ENCODE results near the gene CREBL2. TPM values are rescaled to one million over a fixed set of nuclear protein-coding genes. Genes with fewer than 3 reads are reported as not detected.

Gene CREBL2
- 10 to 100 TPM; 31.0 to 45.6 (median 41.2) TPM for total RNA-seq

GRCh38 chr12:12611512-12612306 lies at the start of gene CREBL2:
CREBL2 (plus strand) TSS chr12:12611876; CDS start chr12:12612173, 297 bp downstream.
- Histone ChIP-seq H3K9me3 (no peaks in the 10 kb centered on the region), H3K36me3 (no peaks in the 10 kb centered on the region), H3K27me3 (no peaks in the 10 kb centered on the region), H3K4me1 (peaks cover 39% of the 10 kb centered on the region), H3K4me3 (peak within 1 kb of the TSS; percentile 64), H3K27ac (peak within 1 kb of the TSS; percentile 90)
- TF ChIP-seq CTCF (IDR thresholded peaks at IDR 0.05) (no peak), POLR2AphosphoS5 (IDR thresholded peaks at IDR 0.05) (peak in 2 of 3 donors; percentile 79 to 99), POLR2A (IDR thresholded peaks at IDR 0.05) (peak in 1 of 2 donors; percentile 71), EP300 (IDR thresholded peaks at IDR 0.05) (peak; percentile 12)
- DNase-seq (ENCODE audit: low spot score in 2 of 2) = peak; percentile 95 to 97
- under 1% methylated on average over 19 of the region's 51 CpGs for WGBS

- H3K36me3 ChIP-seq = no peaks in the 10 kb centered on the region
- peak overlapping the region; percentile 99 for H3K27ac ChIP-seq
- H3K27me3 ChIP-seq = no peaks in the 10 kb centered on the region
- TF ChIP-seq POLR2A (IDR thresholded peaks at IDR 0.05) (no peak), EP300 (IDR thresholded peaks at IDR 0.05) (no peak), POLR2AphosphoS5 (IDR thresholded peaks at IDR 0.05) (no peak), CTCF (IDR thresholded peaks at IDR 0.05) (no peak)
- no peaks in the 10 kb centered on the region for H3K9me3 ChIP-seq
- peak in 1 of 2 donors; percentile 73 for DNase-seq (ENCODE audit: low spot score in 2 of 2)
- WGBS = under 1% methylated on average over 26 of the region's 45 CpGs
- H3K4me1 ChIP-seq = peaks cover 40% of the 10 kb centered on the region
- H3K4me3 ChIP-seq = peak overlapping the region; percentile 77
Measured at GRCh38 chr12:12562016-12562483, 49.6 kb upstream of the CREBL2 start.

- no peak for TF ChIP-seq EP300 (IDR thresholded peaks at IDR 0.05)
- peak in 1 of 2 donors; percentile 10 for TF ChIP-seq CTCF (IDR thresholded peaks at IDR 0.05)
- peak in 1 of 2 donors; percentile 84 for TF ChIP-seq POLR2A (IDR thresholded peaks at IDR 0.05)
- no peak for TF ChIP-seq POLR2AphosphoS5 (IDR thresholded peaks at IDR 0.05)
- Histone ChIP-seq H3K27ac (peak within 1 kb of the TSS; percentile 99), H3K4me1 (peaks cover 42% of the 10 kb centered on the region), H3K27me3 (no peaks in the 10 kb centered on the region), H3K9me3 (no peaks in the 10 kb centered on the region), H3K4me3 (peak within 1 kb of the TSS; percentile 77), H3K36me3 (no peaks in the 10 kb centered on the region)
- under 1% methylated on average over 53 of the region's 59 CpGs for WGBS
- DNase-seq (ENCODE audit: low spot score in 2 of 2) = peak; percentile 92
Measured at GRCh38 chr12:12562585-12563261, 49.0 kb upstream of the CREBL2 start, which contains the start of gene DUSP16. DUSP16 (minus strand) TSS chr12:12562863; CDS start chr12:12521098, 41,765 bp downstream.

GRCh38 chr12:12563290-12563928 lies 48.3 kb upstream of the CREBL2 start:
- WGBS = 44% methylated on average over 11 of the region's 11 CpGs
- H3K36me3 ChIP-seq = no peaks in the 10 kb centered on the region

More at GRCh38 chr12:12563290-12563928, 48.3 kb upstream of the CREBL2 start:
- TF ChIP-seq POLR2AphosphoS5 (IDR thresholded peaks at IDR 0.05) (no peak), POLR2A (IDR thresholded peaks at IDR 0.05) (no peak), CTCF (IDR thresholded peaks at IDR 0.05) (no peak), EP300 (IDR thresholded peaks at IDR 0.05) (no peak)
- Histone ChIP-seq H3K27me3 (no peaks in the 10 kb centered on the region), H3K4me1 (peaks cover 47% of the 10 kb centered on the region), H3K4me3 (peak overlapping the region; percentile 77), H3K27ac (peak overlapping the region; percentile 99), H3K9me3 (no peaks in the 10 kb centered on the region)
- no peak for DNase-seq (ENCODE audit: low spot score in 2 of 2)
